WI38 (cell line): ENCODE results near the gene ROMO1.
"Not testable (repeated sequence)": the region's sequence is repeated elsewhere in the genome, so short reads cannot be mapped to it uniquely, and the experiment has no call there.

Experiments
- H3K4me3 ChIP-seq: 2 replicates; pipeline ENCODE4 v1.5.1; 2011; ENCODE audit warnings: low read depth, mild to moderate bottlenecking, control low read depth, low read length
- TF ChIP-seq, protein P1 (sequence below): IDR thresholded peaks from 2 replicates; pipeline ENCODE4 v1.5.1; 2012; ENCODE audit warnings: low read depth, mild to moderate bottlenecking, control low read depth, low read length

The ROMO1 gene

DNA sequence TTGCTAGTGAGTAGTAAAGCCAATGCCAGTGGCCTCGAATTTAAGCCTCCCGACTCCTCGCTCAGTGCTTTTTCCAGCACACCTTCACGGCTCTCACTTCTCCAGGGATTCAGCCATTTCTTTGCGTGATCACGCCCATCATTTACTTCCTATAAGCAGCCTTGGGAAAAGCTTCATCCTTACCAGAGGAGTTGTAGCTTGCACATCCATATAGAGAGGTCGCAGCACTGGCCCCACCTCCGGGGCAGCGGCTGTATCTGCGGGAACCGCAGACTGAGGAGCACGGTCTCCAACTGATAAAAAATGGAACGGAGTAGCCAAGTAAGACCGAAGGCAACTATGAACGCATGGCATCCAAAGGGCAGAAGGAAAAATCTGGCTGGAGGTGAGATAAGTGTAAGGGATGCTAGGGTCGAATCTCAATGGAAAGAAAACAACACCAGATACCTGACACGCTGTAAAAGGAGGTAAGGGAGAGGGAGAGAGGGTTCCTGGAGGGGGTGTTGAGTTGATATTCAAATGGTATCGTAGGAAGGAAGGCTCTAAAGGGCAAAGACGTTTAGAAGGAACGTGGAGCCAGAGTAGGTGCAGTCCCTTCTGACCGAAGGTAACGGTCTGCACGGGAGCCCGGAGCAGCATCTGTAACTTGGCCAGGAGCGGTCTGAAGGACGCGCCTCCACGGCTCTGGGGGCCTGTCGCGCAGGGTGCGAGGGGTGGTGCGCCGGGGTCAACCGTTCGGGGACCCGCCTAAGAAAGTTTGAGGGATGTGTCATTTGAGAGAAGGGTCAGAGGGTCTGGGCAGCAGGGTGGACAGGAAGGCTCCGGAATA, 693 bp upstream of the ROMO1 start:
- peak overlapping the region; percentile 96 for H3K4me3 ChIP-seq
- TF ChIP-seq, protein P1, sequence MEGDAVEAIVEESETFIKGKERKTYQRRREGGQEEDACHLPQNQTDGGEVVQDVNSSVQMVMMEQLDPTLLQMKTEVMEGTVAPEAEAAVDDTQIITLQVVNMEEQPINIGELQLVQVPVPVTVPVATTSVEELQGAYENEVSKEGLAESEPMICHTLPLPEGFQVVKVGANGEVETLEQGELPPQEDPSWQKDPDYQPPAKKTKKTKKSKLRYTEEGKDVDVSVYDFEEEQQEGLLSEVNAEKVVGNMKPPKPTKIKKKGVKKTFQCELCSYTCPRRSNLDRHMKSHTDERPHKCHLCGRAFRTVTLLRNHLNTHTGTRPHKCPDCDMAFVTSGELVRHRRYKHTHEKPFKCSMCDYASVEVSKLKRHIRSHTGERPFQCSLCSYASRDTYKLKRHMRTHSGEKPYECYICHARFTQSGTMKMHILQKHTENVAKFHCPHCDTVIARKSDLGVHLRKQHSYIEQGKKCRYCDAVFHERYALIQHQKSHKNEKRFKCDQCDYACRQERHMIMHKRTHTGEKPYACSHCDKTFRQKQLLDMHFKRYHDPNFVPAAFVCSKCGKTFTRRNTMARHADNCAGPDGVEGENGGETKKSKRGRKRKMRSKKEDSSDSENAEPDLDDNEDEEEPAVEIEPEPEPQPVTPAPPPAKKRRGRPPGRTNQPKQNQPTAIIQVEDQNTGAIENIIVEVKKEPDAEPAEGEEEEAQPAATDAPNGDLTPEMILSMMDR, result no peak

DNA sequence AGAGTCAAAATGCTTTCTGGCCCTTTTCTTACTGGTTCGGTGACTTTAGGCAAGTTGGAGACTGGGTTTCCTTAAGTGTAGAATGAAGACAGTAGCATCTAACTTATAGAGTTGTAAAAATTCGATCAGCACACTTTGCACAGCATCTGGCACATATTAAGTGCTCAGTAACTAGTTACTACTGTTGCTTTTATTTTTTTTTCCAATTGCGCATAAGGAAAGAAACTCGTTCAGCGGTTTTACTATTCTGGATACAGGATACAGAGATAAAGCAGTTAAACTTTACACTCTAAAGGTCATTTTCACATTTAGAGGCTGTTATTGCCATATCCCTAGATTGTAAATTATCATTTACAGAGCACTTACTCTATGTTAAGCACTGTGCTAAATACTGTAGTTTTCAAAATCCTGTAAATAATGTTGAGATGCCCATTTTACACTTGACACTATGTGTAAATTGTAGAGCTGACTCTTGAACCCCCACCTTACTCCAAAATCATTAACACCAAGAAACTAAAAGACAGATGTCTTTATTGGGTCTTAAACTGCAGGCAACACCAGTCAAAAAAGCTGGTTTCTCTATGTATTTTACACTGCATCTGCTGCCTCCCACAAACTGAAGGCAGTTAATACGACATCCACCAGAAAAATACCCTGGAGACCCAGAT, 886 bp downstream of the ROMO1 start:
- H3K4me3 ChIP-seq, result peak overlapping the region; percentile 96
- TF ChIP-seq, protein P1, result no peak

DNA sequence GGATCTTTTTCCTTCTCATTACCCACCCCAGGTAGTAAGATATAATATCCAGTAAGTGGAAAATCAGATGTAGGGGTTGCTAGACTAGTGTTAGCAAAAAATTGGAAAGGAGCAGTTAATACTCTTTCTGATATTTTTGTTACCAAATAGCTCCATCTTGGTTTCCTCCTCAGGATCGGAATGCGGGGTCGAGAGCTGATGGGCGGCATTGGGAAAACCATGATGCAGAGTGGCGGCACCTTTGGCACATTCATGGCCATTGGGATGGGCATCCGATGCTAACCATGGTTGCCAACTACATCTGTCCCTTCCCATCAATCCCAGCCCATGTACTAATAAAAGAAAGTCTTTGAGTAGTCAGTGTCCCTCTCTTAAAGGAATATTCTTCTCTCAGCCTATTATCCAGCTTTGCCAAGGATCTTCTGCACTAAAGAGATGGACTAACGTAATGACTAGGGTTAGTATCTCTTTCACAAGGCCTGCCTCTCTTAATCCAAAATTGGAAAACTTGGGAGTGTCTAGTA, 1.5 kb downstream of the ROMO1 start:
- TF ChIP-seq, protein P1, result no peak
- H3K4me3 ChIP-seq, result no peak overlapping the region

DNA sequence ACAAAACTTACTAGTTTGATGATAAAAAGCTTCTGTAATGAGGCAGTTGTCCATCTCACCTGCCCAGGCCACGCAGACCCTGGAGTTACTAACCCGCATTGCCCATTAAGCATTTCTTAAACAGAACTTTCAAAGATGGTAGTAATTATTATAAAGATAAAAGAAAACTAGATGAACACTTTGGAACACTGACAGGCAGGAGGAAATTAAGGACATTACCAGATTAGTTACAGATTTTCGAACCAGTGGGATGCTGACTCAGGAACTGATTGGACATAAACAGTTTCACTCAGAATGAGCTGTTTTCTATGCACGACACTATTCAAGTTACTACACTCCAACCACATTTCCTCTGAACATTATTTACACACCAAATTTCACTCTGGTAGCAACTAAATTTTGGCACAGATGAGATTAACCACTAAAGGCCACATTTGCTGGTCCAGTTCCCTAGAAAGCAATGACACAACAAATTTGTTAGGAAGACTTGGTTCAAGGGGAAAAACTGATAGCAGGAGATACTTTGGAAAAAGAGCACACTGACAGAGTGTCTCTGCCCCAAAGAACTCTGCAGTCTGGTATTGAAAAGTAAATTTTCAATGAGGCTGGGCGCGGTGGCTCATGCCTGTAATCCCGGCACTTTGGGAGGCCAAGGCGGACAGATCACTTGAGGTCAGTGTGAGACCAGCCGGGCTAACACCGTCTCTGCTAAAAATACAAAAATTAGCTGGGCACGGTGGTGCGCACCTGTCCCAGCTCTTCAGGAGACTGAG, 3.0 kb downstream of the ROMO1 start:
- TF ChIP-seq, protein P1, result no peak
- no peak overlapping the region for H3K4me3 ChIP-seq

DNA sequence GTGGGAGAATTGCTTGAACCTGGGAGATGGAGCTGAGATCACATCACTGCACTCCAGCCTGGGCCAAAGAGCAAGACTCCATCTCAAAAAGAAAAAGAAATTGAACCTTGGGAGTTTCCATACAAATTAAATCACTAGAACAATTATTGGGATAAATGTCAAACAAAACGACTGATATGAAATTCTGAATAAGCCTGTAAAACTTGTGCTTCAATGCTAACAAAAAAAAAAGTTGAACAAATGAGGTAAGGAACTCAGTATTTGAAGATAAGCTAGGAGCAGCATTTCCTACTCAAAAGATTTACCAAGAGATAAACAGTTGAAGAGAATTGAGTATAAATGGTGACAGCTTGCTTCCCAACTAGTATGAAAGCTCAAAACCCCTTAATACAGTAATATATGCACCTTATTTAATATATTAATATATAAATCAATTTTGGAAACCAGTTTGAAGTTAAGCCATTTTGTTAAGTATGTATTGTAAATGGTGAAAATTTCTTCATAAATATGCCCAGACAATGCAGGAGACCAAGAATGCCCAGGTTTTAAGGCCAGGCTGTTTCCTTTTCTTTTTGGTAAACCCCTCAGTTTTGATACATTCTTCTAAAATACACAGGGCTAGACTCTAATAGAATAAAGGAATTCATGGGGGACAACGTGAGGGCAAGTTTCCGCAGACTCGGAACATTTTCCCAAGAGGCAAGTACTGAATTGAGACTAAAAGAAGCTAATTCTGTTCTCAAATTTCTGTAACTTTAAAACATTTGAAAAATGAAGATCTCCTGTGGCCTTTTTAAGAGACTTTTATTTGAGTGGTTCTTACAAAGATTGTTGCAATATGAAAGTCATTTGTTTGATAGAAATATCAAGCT, 3.9 kb downstream of the ROMO1 start:
- TF ChIP-seq, protein P1, result no peak
- H3K4me3 ChIP-seq, result no peak overlapping the region

DNA sequence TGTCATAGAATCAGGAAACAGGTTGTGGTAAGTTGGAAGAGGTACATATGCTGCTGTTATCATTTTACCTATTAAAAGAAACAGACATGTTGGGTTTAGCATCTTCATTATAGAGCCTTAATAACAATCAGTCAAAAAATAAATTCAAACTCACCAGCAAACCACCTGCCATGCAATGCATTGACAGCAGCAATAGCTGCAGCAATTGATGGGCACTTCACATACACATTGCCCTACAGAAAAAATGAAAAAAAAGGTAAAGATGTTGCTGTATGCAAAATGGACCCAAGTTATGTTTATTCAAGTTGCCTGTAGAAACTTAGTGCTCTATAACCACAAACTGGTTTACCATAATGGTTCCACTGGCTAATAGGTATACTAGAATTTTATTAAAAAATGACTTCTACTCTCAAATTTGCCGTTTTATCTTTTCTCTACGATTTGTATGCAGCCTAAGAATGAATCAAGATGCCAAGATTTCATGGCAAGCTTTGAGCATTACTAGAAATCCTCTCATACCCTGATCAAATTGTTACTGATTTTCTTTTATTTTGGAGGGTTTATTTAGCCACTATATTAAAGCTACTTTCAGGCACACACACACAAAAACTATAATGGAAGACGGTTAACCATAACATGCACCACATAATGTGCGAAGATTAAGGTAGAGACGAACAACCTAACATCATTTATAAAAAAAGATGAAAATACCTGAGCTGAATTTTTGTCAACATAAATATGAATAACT, 5.5 kb downstream of the ROMO1 start:
- no peak overlapping the region for H3K4me3 ChIP-seq
- TF ChIP-seq, protein P1, result no peak

DNA sequence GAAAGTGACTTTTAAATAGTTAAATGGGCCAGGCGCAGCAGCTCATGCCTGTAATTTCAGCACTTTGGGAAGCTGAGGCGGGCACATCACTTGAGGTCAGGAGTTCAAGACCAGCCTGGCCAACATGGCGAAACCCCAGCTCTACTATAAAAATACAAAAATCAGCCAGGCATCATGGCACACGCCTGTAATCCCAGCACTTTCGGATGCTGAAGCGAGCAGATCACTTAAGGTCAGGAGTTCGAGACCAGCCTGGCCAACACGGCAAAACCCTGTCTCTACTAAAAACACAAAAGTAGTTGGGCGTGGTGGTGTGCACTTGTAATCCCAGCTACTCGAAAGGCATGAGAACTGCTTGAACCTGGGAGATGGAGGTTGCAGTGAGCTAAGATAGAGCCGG, 6.7 kb downstream of the ROMO1 start:
- H3K4me3 ChIP-seq, result not testable (repeated sequence)

DNA sequence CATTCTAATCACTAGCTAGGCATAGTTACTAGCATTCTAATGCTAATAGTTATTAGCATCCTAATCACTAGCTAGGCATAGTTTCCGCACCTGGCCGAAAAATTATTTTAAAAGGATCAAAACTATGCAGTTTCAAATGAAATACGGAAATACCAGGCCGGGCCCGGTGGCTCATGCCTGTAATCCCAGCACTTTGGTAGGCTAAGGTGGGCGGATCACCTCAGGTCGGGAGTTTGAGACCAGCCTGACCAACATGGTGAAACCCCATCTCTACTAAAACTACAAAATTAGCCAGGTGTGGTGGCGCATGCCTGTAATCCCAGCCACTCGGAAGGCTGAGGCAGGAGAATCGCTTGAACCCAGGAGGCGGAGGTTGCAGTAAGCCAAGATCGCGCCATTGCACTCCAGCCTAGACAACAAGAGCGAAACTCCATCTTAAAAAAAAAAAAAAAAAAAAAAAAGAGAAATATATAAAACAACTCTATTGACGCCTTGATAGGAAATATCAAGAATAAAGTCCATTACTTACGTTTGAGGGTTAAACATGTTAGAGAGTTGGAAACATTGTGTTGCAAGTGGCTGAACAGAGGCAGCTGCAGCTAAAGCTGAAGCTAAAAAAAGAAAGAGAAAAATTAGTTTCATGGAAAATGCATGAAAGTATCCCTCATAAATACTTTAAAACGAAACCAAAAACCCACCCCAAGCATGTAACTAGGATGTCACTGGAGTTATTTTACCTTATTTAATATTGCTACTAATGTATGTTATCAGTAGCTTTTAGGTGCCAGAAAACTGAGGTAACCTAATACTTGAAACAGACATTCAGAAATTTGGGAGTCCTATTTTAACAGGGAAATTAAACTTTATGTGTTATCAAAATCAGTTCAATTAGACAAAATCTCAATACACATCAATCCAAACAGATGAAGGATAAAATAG, 7.7 kb downstream of the ROMO1 start:
- not testable (repeated sequence) for H3K4me3 ChIP-seq
